ENCODE measurements around the gene LNX1.
"Not testable (repeated sequence)": the region's sequence is repeated elsewhere in the genome, so short reads cannot be mapped to it uniquely, and the experiment has no call there.

The LNX1 gene

DNA sequence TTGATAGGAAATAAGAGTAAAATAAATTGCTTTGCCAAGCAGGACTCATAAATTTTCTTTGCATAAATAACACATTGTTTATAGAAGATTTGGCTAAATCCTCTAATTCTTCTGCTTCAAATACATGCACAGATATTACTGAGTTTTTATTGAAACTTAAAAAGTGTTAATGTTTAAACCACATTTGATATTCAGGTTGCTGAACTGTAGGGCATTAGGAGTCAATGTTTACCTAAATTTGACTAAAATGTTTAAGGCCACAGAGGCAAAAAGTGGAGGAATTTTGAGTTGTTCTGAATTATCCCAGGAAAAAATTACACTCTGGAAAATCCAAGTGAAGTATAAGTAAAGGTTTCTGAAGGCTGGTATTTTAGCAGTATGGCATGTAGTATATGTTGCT is 135.1 kb downstream of the LNX1 start:
- no peak for DNase-seq

DNA sequence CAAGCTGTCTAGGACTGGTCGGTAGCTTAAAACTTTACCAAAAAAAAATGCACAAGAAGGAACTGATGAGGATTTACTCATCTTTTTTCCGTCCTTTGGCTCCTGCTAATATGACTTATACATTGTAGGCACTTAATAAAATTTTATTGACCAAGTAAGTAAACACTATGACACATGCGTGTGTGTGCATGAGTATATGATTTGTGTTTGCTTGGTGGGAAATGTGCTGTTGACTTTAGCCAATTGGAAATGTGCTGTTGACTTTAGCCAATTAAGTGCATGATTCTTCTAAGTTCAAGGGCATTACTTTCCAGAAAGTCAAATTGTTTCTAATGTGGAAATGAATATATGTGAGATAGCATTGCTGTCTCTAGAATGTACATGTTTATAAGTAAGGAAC is 135.5 kb downstream of the LNX1 start:
- DNase-seq = no peak

GRCh38 chr4:53453385-53453784 is 137.9 kb downstream of the LNX1 start:
- no peak for DNase-seq

GRCh38 chr4:53450773-53451172 is 140.5 kb downstream of the LNX1 start:
- DNase-seq = no peak

- DNase-seq = no peak
Observed at GRCh38 chr4:53444954-53445353, 146.3 kb downstream of the LNX1 start.

- no peak for DNase-seq
Observed at GRCh38 chr4:53441564-53441963, 149.7 kb downstream of the LNX1 start.

DNA sequence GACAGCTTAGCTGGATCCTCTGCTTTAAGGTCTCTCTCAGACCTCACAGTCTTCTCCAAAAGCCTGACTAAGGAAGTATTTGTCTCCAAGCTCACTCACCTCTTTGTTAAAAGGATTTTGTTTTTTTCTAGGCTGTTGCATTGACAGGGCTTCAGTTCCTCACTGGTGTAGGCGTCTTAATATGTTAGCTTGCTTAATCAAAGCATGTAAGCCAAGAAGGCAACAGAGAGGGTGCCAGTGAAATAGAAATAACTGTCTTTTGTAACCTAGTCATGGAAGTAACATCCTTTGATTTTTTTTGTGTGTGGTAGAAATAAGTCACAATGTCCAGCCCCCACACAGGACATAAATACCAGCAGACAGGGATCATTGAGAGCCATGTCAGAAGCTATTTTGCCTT is 155.0 kb downstream of the LNX1 start:
- no peak for DNase-seq

DNA sequence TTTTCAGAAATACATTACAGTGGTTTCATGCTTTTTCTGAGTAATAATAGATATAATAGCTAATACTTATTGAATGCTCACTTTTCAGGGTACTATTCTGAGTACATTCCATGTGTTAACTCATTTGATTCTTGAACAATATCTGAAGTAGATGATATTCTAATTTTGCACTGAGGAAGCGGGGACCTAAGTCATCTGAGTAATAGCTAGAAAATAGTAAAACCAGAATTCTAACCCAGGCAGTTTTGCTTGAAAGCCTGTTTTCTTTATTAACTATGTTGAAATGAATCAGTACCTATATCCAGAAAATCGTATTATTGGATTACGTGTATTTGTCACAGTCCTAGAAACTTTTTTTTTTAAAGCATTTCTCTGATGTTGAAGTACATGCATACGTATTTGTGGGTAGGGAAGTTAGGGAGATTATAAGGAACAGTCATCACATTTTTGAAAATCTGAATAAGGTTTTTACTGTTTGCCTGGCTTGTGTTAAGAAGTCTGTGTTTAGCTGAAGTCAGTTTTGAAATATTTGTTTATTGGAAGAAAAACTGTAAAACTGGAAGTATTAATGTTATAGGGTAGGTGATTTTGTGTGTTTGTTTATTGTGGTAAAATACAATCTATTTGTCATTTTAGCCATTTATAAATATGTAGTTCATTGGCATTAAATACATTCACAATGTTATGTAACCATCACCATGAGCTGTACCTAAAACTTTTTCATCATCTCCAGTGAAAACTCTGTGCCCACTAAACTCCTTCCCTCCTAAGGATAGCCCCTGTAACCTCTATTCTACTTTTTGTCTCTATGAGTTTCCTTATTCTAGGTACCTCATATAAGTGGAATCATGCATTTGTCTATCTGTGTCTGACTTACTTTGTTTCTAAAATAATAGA is 158.5 kb downstream of the LNX1 start:
- DNase-seq = no peak

DNA sequence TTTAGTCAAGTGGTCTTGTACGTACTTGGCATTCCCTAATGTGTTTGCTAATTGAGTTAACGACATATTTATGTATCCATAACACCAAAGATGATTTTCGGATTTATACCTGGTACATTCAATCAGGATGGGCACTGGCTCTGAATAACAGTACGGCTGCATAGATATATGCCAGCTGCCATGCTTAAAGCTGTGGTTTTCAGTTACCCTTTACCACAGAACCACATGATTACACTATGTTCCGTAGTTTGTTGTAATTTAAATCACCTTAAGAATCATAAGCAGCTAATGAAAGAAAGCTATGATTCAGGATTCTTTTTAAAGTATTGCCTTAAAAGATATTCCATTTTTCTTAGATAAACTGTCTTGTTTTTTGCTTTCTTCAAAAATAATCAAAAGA is 160.2 kb downstream of the LNX1 start:
- DNase-seq = no peak

DNA sequence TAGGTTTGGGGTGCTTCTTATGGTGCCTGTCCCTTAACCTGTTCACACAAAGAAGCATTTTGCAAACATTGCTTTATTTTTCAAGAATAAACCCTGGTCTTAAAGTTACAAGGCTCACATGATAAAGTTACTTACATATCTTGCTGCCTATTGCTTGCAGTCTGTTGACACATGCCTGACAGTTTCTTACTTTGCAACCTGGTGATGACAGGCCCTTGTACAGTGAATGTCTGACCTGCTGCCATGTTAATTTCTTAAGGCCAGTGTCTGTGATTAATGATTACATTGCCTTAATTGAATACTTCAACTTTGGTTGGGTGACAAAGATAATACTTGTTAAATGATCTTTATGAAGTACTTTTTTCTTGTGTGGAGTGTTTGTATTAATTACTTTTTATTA is 163.9 kb downstream of the LNX1 start:
- no peak for DNase-seq

- DNase-seq = no peak
Observed at GRCh38 chr4:53424280-53424679, 167.0 kb downstream of the LNX1 start.

DNA sequence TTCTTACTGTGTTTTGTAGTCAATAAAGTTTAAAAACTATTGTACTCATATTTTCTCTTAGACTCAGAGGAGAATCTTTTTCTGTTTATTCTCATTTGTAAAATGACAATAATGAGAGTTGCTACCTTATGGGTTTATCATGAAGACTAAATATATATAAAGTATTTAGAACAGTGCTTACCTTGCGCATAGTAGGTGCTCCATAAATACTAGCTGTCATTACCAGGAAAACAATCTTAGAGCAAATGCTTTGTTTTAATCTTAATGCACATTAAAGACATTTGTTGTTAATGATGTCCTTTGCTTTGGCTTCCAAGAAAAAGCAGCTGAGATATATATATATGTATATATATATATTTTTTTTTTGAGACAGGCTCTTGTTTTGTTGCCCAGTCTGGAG is 168.9 kb downstream of the LNX1 start:
- no peak for DNase-seq

- DNase-seq = no peak
Observed at GRCh38 chr4:53421791-53422190, 169.5 kb downstream of the LNX1 start.

- no peak for DNase-seq
Observed at GRCh38 chr4:53419208-53419607, 172.1 kb downstream of the LNX1 start.

GRCh38 chr4:53409479-53409878 is 181.8 kb downstream of the LNX1 start:
- DNase-seq = not testable (repeated sequence)
